GM21528 (cell line): ENCODE data around the gene SESN1.
"Not testable (repeated sequence)": the region's sequence is repeated elsewhere in the genome, so short reads cannot be mapped to it uniquely, and the experiment has no call there.

Experiments used
- ATAC-seq: cut with Tn5 transposase; IDR thresholded peaks from one replicate; pipeline ENCODE4 v1.9.1; 2021; ENCODE audit warnings: mild to moderate bottlenecking, moderate library complexity; ENCODE audit not compliant: unreplicated experiment, low FRiP score

Gene SESN1

GRCh38 chr6:109094416-109095035 lies at the start of gene SESN1:
SESN1 (minus strand) TSS chr6:109094846; CDS start chr6:109094073, 773 bp downstream.
- peak; percentile 71 for ATAC-seq

- ATAC-seq, result no peak
Observed at GRCh38 chr6:109143191-109143590, 48.5 kb upstream of the SESN1 start.

GRCh38 chr6:109142067-109142466 lies 47.4 kb upstream of the SESN1 start:
- not testable (repeated sequence) for ATAC-seq

- no peak for ATAC-seq
Observed at GRCh38 chr6:109139109-109139508, 44.5 kb upstream of the SESN1 start.

- not testable (repeated sequence) for ATAC-seq
Observed at GRCh38 chr6:109136530-109136929, 41.9 kb upstream of the SESN1 start.

- not testable (repeated sequence) for ATAC-seq
Observed at GRCh38 chr6:109136039-109136438, 41.4 kb upstream of the SESN1 start.

GRCh38 chr6:109135600-109135999 lies 41.0 kb upstream of the SESN1 start:
- ATAC-seq, result not testable (repeated sequence)

GRCh38 chr6:109130065-109130464 lies 35.4 kb upstream of the SESN1 start:
- ATAC-seq, result no peak

GRCh38 chr6:109125504-109125903 lies 30.9 kb upstream of the SESN1 start:
- no peak for ATAC-seq

GRCh38 chr6:109124219-109124618 lies 29.6 kb upstream of the SESN1 start:
- ATAC-seq, result no peak

- ATAC-seq, result no peak
Observed at GRCh38 chr6:109121411-109121810, 26.8 kb upstream of the SESN1 start.

GRCh38 chr6:109118871-109119354 lies 24.3 kb upstream of the SESN1 start:
- ATAC-seq, result no peak

- ATAC-seq, result no peak
Observed at GRCh38 chr6:109118337-109118736, 23.7 kb upstream of the SESN1 start.

- peak; percentile 63 for ATAC-seq
Observed at GRCh38 chr6:109117346-109118035, 22.8 kb upstream of the SESN1 start.

- ATAC-seq, result not testable (repeated sequence)
Observed at GRCh38 chr6:109112663-109113062, 18.0 kb upstream of the SESN1 start.

- not testable (repeated sequence) for ATAC-seq
Observed at GRCh38 chr6:109109663-109110062, 15.0 kb upstream of the SESN1 start.

GRCh38 chr6:109105681-109106080 lies 11.0 kb upstream of the SESN1 start:
- no peak for ATAC-seq

- ATAC-seq, result no peak
Observed at GRCh38 chr6:109104512-109104911, 9.9 kb upstream of the SESN1 start.

GRCh38 chr6:109103942-109104341 lies 9.3 kb upstream of the SESN1 start:
- ATAC-seq, result no peak

- ATAC-seq, result no peak
Observed at GRCh38 chr6:109102762-109103161, 8.1 kb upstream of the SESN1 start.

GRCh38 chr6:109097661-109098060 lies 3.0 kb upstream of the SESN1 start:
- ATAC-seq, result no peak

- ATAC-seq, result no peak
Observed at GRCh38 chr6:109096208-109096607, 1.6 kb upstream of the SESN1 start.
